SK-N-MC (cell line): ENCODE results near the gene CDH15.

Experiments
- EZH2 ChIP-seq: fragments of 200-600 bp; sonication (generic); IDR thresholded peaks from one replicate; pipeline ENCODE4 v1.6.1; 2017; ENCODE audit warnings: antibody characterized with exemption
- POLR2AphosphoS5 ChIP-seq: IDR thresholded peaks from 2 replicates; pipeline ENCODE4 v1.6.1; 2012; ENCODE audit warnings: mild to moderate bottlenecking, low read depth, low read length, borderline replicate concordance

- TF ChIP-seq POLR2AphosphoS5 = no peak
- no peak for TF ChIP-seq EZH2
These were observed 8.2 kb downstream of the CDH15 start for GRCh38 chr16:89179656-89180315.
